WTC11 (cell line): ENCODE data around the gene ZNF165.

Experiments used
- ATF2 ChIP-seq: sonication (generic); formaldehyde crosslinking; IDR thresholded peaks from 2 replicates; pipeline ENCODE4 v1.8.1; 2022; ENCODE audit warnings: low read depth, missing genetic modification reagents, borderline replicate concordance
- CREB1 ChIP-seq: sonication (generic); formaldehyde crosslinking; IDR thresholded peaks from 2 replicates; pipeline ENCODE4 v1.8.0; 2023; ENCODE audit warnings: mild to moderate bottlenecking, missing genetic modification reagents
- CTCF ChIP-seq: fragments of 200-600 bp; IDR thresholded peaks from 2 replicates; pipeline ENCODE4 v1.8.0; 2022; ENCODE audit warnings: antibody characterized with exemption
- E2F1 ChIP-seq: sonication (generic); formaldehyde crosslinking; IDR thresholded peaks from 2 replicates; pipeline ENCODE4 v1.8.0; 2022; ENCODE audit warnings: mild to moderate bottlenecking, missing genetic modification reagents
- ELF4 ChIP-seq: sonication (generic); formaldehyde crosslinking; IDR thresholded peaks from 2 replicates; pipeline ENCODE4 v1.8.1; 2022; ENCODE audit warnings: low read depth, mild to moderate bottlenecking, moderate library complexity, missing genetic modification reagents
- FOXK1 ChIP-seq: sonication (generic); formaldehyde crosslinking; IDR thresholded peaks from 2 replicates; pipeline ENCODE4 v1.8.0; 2022; ENCODE audit warnings: mild to moderate bottlenecking, moderate library complexity, missing genetic modification reagents
- FOXP4 ChIP-seq: sonication (generic); formaldehyde crosslinking; IDR thresholded peaks from 2 replicates; pipeline ENCODE4 v1.8.0; 2022; ENCODE audit warnings: mild to moderate bottlenecking, missing genetic modification reagents
- JUN ChIP-seq: sonication (generic); formaldehyde crosslinking; IDR thresholded peaks from 2 replicates; pipeline ENCODE4 v1.8.0; 2023; ENCODE audit warnings: mild to moderate bottlenecking, missing genetic modification reagents
- MXD4 ChIP-seq: fragments of 250-450 bp; sonication (Bioruptor Pico); IDR thresholded peaks from 2 replicates; pipeline ENCODE4 v1.8.0; 2021; ENCODE audit warnings: mild to moderate bottlenecking, moderate library complexity, borderline replicate concordance
- SOX15 ChIP-seq: fragments of 250-450 bp; sonication (Bioruptor Pico); IDR thresholded peaks from 2 replicates; pipeline ENCODE4 v1.9.0; 2021; ENCODE audit warnings: mild to moderate bottlenecking
- TP53 ChIP-seq: sonication (generic); formaldehyde crosslinking; IDR thresholded peaks from 2 replicates; pipeline ENCODE4 v1.8.1; 2023; ENCODE audit warnings: mild to moderate bottlenecking, missing genetic modification reagents
- ZMAT4 ChIP-seq: fragments of 250-450 bp; sonication (Bioruptor Pico); IDR thresholded peaks from 2 replicates; pipeline ENCODE4 v1.9.0; 2021; ENCODE audit warnings: mild to moderate bottlenecking

- TF ChIP-seq CTCF (no peak), ZMAT4 (CRISPR knock-in tag) (no peak), FOXK1 (no peak), TP53 (CRISPR knock-in tag) (no peak), SOX15 (CRISPR knock-in tag) (no peak), FOXP4 (CRISPR knock-in tag) (no peak), JUN (CRISPR knock-in tag) (no peak), ATF2 (CRISPR knock-in tag) (no peak), ELF4 (CRISPR knock-in tag) (no peak), E2F1 (CRISPR knock-in tag) (no peak), MXD4 (no peak), CREB1 (CRISPR knock-in tag) (no peak)
Observed at GRCh38 chr6:28068067-28068466, 12.3 kb upstream of the ZNF165 start.
